Nephron progenitor cell (in vitro differentiated cells): ENCODE data around the gene DNAJB12.

Experiments used
- DNase-seq: peaks from one replicate; pipeline ENCODE4 v3.0.0; 2021
- H3K27ac Mint-ChIP-seq: 2 replicates; pipeline ENCODE4 v1.8.0; 2021; ENCODE audit warnings: mild to moderate bottlenecking, moderate library complexity, mixed read lengths
- H3K27me3 Mint-ChIP-seq: 2 replicates; pipeline ENCODE4 v1.8.0; 2021; ENCODE audit warnings: mild to moderate bottlenecking, low read depth, mixed read lengths; ENCODE audit not compliant: poor library complexity
- H3K36me3 Mint-ChIP-seq: 2 replicates; pipeline ENCODE4 v1.8.0; 2021; ENCODE audit warnings: low read depth, mixed read lengths
- H3K4me1 Mint-ChIP-seq: 2 replicates; pipeline ENCODE4 v1.8.0; 2021; ENCODE audit warnings: mixed read lengths
- H3K4me3 Mint-ChIP-seq: 2 replicates; pipeline ENCODE4 v1.8.0; 2021; ENCODE audit warnings: mild to moderate bottlenecking, moderate library complexity, mixed read lengths
- H3K9me3 Mint-ChIP-seq: 2 replicates; pipeline ENCODE4 v1.8.0; 2021; ENCODE audit warnings: mild to moderate bottlenecking, moderate library complexity, mixed read lengths
- CTCF ChIP-seq: fragments of 200-600 bp; sonication (generic); IDR thresholded peaks from 2 replicates; pipeline ENCODE4 v1.5.0; 2021; ENCODE audit warnings: antibody characterized with exemption

DNAJB12 gene

GRCh38 chr10:72364239-72364777, 9.6 kb upstream of the DNAJB12 start:
- no peak overlapping the region for H3K27ac Mint-ChIP-seq
- no peaks in the 10 kb centered on the region for H3K9me3 Mint-ChIP-seq
- peak; percentile 86 for TF ChIP-seq CTCF
- peaks cover 4% of the 10 kb centered on the region for H3K27me3 Mint-ChIP-seq
- no peak overlapping the region for H3K4me3 Mint-ChIP-seq
- peak; percentile 84 for DNase-seq
- H3K4me1 Mint-ChIP-seq, result peaks cover 7% of the 10 kb centered on the region
- peaks cover 22% of the 10 kb centered on the region for H3K36me3 Mint-ChIP-seq

GRCh38 chr10:72356987-72357386, 2.3 kb upstream of the DNAJB12 start:
- Mint-ChIP-seq H3K4me1 (peaks cover 28% of the 10 kb centered on the region), H3K4me3 (no peak overlapping the region), H3K36me3 (peaks cover 12% of the 10 kb centered on the region), H3K27ac (peak overlapping the region; percentile 11), H3K27me3 (peaks cover 12% of the 10 kb centered on the region), H3K9me3 (peaks cover 6% of the 10 kb centered on the region)
- TF ChIP-seq CTCF, result no peak
- no peak for DNase-seq

GRCh38 chr10:72356115-72356514, 1.4 kb upstream of the DNAJB12 start:
- peaks cover 6% of the 10 kb centered on the region for H3K9me3 Mint-ChIP-seq
- peaks cover 34% of the 10 kb centered on the region for H3K4me1 Mint-ChIP-seq
- no peak for DNase-seq
- peaks cover 17% of the 10 kb centered on the region for H3K36me3 Mint-ChIP-seq
- no peak for TF ChIP-seq CTCF
- H3K27me3 Mint-ChIP-seq, result peaks cover 12% of the 10 kb centered on the region
- H3K4me3 Mint-ChIP-seq, result no peak overlapping the region
- H3K27ac Mint-ChIP-seq, result no peak overlapping the region

GRCh38 chr10:72355214-72355555, 466 bp upstream of the DNAJB12 start:
- no peak for DNase-seq
- peaks cover 6% of the 10 kb centered on the region for H3K9me3 Mint-ChIP-seq
- peak overlapping the region; percentile 80 for H3K27ac Mint-ChIP-seq
- peak overlapping the region; percentile 99 for H3K4me3 Mint-ChIP-seq
- TF ChIP-seq CTCF, result no peak
- H3K36me3 Mint-ChIP-seq, result peaks cover 22% of the 10 kb centered on the region
- peaks cover 12% of the 10 kb centered on the region for H3K27me3 Mint-ChIP-seq
- H3K4me1 Mint-ChIP-seq, result peaks cover 34% of the 10 kb centered on the region

- DNase-seq, result peak; percentile 47
- Mint-ChIP-seq H3K9me3 (peaks cover 6% of the 10 kb centered on the region), H3K27me3 (peaks cover 8% of the 10 kb centered on the region), H3K4me1 (peaks cover 34% of the 10 kb centered on the region), H3K27ac (peak overlapping the region; percentile 100), H3K36me3 (peaks cover 26% of the 10 kb centered on the region), H3K4me3 (peak overlapping the region; percentile 99)
- no peak for TF ChIP-seq CTCF
These were observed 759 bp downstream of the DNAJB12 start for GRCh38 chr10:72353965-72354355.
